GM23338 (cell line): ENCODE results near the gene DPF3. TPM values are rescaled to one million over a fixed set of nuclear protein-coding genes. Genes with fewer than 3 reads are reported as not detected.

Source experiments
- CREB1 ChIP-seq: fragments of 250-450 bp; sonication (Bioruptor Pico); IDR thresholded peaks from 2 replicates; pipeline ENCODE4 v1.5.0; 2020; ENCODE audit warnings: low read depth, mild to moderate bottlenecking, moderate library complexity
- JUNB ChIP-seq: IDR thresholded peaks from one replicate; pipeline ENCODE4 v1.6.1; 2016; ENCODE audit warnings: antibody characterized with exemption; ENCODE audit not compliant: unreplicated experiment
- POLR2AphosphoS5 ChIP-seq: IDR thresholded peaks from 2 replicates; pipeline ENCODE4 v1.6.1; 2016; ENCODE audit warnings: antibody characterized with exemption, low read depth
- STAT1 ChIP-seq: IDR thresholded peaks from one replicate; pipeline ENCODE4 v1.6.1; 2016; ENCODE audit warnings: antibody characterized with exemption; ENCODE audit not compliant: unreplicated experiment
- polyA plus RNA-seq: library from polyadenylated mRNA; unstranded; fragments of >200 nt; fragmentation: Nextera tagmentation; extraction: Ambion mirVana; gene quantifications from 2 replicates; pipeline ENCODE4 v1.2.1, GENCODE V29; 2016
- total RNA-seq: library from RNA; depleted of rRNA; stranded (reverse); fragments of >200 nt; shearing (Covaris generic); gene quantifications from 2 replicates; pipeline ENCODE4 v1.2.3, GENCODE V29; 2014
- TF ChIP-seq, protein P1 (sequence below): fragments of 250-450 bp; sonication (Bioruptor Pico); IDR thresholded peaks from 2 replicates; pipeline ENCODE4 v1.5.0; 2020; ENCODE audit warnings: mild to moderate bottlenecking, moderate library complexity
- TF ChIP-seq, protein P2 (sequence below): IDR thresholded peaks from one replicate; pipeline ENCODE4 v1.6.1; 2018; ENCODE audit warnings: antibody characterized with exemption; ENCODE audit not compliant: unreplicated experiment

The DPF3 gene
- total and polyA plus RNA-seq, 2 experiments from 2014 or later: 0.18 to 1.0 TPM

DNA sequence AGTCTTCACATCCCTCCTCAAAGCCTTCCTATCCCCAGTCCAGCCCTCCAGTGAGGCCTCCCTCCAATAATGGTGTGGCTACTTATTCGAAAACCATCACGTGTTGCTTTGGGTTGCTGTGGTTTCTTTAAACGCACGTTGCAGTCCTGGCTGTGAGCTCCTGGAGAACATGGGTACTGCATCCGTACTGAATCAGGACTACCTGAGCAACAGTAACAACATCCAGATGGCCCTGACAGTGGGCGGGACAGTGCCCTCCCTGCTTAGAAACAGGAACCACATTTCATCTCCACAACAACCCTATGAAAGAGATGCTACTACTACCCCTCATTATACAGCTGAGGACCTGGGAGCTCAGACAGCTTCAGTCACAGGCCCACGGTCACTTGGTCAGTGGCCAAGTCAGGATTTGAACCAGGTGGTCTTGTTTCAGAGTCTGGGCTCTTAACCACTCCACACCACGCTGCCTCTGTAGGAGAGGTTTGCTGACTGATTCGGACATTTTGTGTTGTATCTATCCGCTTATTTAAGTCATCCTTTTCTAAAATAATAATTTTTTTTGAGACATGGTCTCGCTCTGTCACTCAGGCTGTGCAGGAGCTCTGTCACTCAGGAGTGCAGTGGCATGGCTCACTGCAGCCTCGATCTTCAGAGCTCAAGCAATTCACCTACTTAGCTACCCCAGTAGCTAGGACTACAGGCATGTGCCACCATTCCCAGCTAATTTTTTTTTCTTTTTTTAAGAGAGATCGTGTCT, 104.8 kb downstream of the DPF3 start (continued):
- TF ChIP-seq, protein P1, sequence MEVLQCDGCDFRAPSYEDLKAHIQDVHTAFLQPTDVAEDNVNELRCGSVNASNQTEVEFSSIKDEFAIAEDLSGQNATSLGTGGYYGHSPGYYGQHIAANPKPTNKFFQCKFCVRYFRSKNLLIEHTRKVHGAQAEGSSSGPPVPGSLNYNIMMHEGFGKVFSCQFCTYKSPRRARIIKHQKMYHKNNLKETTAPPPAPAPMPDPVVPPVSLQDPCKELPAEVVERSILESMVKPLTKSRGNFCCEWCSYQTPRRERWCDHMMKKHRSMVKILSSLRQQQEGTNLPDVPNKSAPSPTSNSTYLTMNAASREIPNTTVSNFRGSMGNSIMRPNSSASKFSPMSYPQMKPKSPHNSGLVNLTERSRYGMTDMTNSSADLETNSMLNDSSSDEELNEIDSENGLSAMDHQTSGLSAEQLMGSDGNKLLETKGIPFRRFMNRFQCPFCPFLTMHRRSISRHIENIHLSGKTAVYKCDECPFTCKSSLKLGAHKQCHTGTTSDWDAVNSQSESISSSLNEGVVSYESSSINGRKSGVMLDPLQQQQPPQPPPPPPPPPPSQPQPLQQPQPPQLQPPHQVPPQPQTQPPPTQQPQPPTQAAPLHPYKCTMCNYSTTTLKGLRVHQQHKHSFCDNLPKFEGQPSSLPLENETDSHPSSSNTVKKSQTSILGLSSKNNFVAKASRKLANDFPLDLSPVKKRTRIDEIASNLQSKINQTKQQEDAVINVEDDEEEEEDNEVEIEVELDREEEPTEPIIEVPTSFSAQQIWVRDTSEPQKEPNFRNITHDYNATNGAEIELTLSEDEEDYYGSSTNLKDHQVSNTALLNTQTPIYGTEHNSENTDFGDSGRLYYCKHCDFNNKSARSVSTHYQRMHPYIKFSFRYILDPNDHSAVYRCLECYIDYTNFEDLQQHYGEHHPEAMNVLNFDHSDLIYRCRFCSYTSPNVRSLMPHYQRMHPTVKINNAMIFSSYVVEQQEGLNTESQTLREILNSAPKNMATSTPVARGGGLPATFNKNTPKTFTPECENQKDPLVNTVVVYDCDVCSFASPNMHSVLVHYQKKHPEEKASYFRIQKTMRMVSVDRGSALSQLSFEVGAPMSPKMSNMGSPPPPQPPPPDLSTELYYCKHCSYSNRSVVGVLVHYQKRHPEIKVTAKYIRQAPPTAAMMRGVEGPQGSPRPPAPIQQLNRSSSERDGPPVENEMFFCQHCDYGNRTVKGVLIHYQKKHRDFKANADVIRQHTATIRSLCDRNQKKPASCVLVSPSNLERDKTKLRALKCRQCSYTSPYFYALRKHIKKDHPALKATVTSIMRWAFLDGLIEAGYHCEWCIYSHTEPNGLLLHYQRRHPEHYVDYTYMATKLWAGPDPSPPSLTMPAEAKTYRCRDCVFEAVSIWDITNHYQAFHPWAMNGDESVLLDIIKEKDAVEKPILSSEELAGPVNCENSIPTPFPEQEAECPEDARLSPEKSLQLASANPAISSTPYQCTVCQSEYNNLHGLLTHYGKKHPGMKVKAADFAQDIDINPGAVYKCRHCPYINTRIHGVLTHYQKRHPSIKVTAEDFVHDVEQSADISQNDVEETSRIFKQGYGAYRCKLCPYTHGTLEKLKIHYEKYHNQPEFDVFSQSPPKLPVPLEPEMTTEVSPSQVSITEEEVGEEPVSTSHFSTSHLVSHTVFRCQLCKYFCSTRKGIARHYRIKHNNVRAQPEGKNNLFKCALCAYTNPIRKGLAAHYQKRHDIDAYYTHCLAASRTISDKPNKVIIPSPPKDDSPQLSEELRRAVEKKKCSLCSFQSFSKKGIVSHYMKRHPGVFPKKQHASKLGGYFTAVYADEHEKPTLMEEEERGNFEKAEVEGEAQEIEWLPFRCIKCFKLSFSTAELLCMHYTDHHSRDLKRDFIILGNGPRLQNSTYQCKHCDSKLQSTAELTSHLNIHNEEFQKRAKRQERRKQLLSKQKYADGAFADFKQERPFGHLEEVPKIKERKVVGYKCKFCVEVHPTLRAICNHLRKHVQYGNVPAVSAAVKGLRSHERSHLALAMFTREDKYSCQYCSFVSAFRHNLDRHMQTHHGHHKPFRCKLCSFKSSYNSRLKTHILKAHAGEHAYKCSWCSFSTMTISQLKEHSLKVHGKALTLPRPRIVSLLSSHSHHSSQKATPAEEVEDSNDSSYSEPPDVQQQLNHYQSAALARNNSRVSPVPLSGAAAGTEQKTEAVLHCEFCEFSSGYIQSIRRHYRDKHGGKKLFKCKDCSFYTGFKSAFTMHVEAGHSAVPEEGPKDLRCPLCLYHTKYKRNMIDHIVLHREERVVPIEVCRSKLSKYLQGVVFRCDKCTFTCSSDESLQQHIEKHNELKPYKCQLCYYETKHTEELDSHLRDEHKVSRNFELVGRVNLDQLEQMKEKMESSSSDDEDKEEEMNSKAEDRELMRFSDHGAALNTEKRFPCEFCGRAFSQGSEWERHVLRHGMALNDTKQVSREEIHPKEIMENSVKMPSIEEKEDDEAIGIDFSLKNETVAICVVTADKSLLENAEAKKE (CRISPR knock-in tag): no peak
- TF ChIP-seq STAT1 (no peak), POLR2AphosphoS5 (no peak), JUNB (no peak), CREB1 (CRISPR knock-in tag) (no peak)
- TF ChIP-seq, protein P2, sequence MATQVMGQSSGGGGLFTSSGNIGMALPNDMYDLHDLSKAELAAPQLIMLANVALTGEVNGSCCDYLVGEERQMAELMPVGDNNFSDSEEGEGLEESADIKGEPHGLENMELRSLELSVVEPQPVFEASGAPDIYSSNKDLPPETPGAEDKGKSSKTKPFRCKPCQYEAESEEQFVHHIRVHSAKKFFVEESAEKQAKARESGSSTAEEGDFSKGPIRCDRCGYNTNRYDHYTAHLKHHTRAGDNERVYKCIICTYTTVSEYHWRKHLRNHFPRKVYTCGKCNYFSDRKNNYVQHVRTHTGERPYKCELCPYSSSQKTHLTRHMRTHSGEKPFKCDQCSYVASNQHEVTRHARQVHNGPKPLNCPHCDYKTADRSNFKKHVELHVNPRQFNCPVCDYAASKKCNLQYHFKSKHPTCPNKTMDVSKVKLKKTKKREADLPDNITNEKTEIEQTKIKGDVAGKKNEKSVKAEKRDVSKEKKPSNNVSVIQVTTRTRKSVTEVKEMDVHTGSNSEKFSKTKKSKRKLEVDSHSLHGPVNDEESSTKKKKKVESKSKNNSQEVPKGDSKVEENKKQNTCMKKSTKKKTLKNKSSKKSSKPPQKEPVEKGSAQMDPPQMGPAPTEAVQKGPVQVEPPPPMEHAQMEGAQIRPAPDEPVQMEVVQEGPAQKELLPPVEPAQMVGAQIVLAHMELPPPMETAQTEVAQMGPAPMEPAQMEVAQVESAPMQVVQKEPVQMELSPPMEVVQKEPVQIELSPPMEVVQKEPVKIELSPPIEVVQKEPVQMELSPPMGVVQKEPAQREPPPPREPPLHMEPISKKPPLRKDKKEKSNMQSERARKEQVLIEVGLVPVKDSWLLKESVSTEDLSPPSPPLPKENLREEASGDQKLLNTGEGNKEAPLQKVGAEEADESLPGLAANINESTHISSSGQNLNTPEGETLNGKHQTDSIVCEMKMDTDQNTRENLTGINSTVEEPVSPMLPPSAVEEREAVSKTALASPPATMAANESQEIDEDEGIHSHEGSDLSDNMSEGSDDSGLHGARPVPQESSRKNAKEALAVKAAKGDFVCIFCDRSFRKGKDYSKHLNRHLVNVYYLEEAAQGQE: no peak
